Cardiac muscle cell (in vitro differentiated cells and primary cell): ENCODE results near the gene AHCYL1. TPM values are rescaled to one million over a fixed set of nuclear protein-coding genes. Genes with fewer than 3 reads are reported as not detected.

ENCODE experiments used
- DNase-seq, 2 donors: peaks; one replicate each; pipeline versions ENCODE4 v3.0.0 to v3.0.0-alpha.2; 2010 to 2017; ENCODE audit warnings: low read depth in 1 of 2, low spot score in 1 of 2
- H3K27ac ChIP-seq: fragments of 200-600 bp; sonication (generic); 2 replicates; pipeline ENCODE4 v1.5.1; 2016
- H3K27me3 ChIP-seq: fragments of 200-600 bp; sonication (generic); 2 replicates; pipeline ENCODE4 v1.6.0; 2016; ENCODE audit warnings: control low read depth
- H3K36me3 ChIP-seq: fragments of 200-600 bp; sonication (generic); 2 replicates; pipeline ENCODE4 v1.5.1; 2016; ENCODE audit warnings: control low read depth
- H3K4me1 ChIP-seq: fragments of 200-600 bp; sonication (generic); 2 replicates; pipeline ENCODE4 v1.8.1; 2017; ENCODE audit warnings: low read depth, mild to moderate bottlenecking, mixed run types
- H3K4me3 ChIP-seq: fragments of 200-600 bp; sonication (generic); 2 replicates; pipeline ENCODE4 v1.5.1; 2016; ENCODE audit warnings: mild to moderate bottlenecking
- H3K9me3 ChIP-seq: fragments of 200-600 bp; sonication (generic); 2 replicates; pipeline ENCODE4 v1.5.1; 2017; ENCODE audit warnings: low read depth, mild to moderate bottlenecking, control low read depth
- CTCF ChIP-seq: IDR thresholded peaks from 2 replicates; pipeline ENCODE4 v1.5.1; 2012; ENCODE audit warnings: low read depth, mild to moderate bottlenecking, low read length
- polyA plus RNA-seq: library from polyadenylated mRNA; unstranded; fragments of >200 nt; fragmentation: Nextera tagmentation; extraction: Ambion mirVana; gene quantifications from 2 replicates; pipeline ENCODE4 v1.2.1, GENCODE V29; 2016
- total RNA-seq: library from RNA; depleted of rRNA; stranded (reverse); fragments of >200 nt; gene quantifications from 2 replicates; pipeline ENCODE4 v1.2.3, GENCODE V29; 2016

Gene AHCYL1
- total and polyA plus RNA-seq, 2 experiments from 2014 or later = 49.0 to 82.7 TPM

DNA sequence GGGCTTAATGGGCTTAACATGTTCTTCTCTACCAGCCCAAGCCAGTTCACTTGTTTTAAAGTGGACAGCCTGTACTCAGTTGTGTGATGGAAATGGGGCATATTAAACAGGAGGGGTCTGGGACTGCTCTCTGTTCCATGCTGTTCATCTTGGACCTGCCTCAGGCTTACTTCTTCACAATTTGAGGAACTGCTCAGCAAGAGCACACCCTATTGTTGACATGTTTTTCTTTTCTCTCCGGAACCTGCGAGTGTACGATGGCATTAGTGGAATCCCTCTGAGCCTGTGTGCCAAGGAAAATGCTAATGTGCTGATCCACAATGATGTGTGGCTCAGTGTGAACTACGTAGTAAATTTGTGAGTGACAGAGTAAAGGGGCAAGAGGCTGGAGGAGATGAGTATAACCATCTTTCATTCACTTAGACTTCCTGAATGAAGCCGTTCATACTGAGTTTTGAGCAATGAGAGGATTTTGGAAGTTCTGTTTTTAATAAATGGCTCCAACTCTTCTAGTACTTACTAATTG lies 6.9 kb downstream of the AHCYL1 start:
- H3K27me3 ChIP-seq = no peaks in the 10 kb centered on the region
- DNase-seq = no peak
- no peak overlapping the region for H3K4me3 ChIP-seq
- H3K4me1 ChIP-seq = peaks cover 21% of the 10 kb centered on the region
- peaks cover 13% of the 10 kb centered on the region for H3K36me3 ChIP-seq
- no peak for TF ChIP-seq CTCF
- H3K27ac ChIP-seq = no peak overlapping the region
- H3K9me3 ChIP-seq = no peaks in the 10 kb centered on the region

DNA sequence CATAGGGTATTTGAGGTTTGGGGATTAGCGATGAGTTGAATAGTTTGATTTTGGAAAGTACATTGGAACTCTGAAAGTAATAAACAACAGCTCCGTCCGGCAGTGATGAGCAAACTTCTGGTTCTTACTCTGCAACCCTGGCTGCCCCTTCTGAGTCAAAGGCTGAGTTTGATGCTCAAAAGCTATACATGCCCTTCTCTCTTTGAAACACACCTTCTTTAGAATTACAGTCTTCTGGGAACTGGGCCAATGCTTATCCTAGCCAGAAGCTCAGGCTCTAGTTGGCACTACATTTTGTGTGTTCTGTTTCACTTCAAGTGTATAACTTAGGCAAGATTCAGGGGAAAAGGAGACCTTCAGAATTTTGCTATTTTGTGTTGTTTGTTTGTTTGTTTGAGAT lies 9.3 kb downstream of the AHCYL1 start:
- no peaks in the 10 kb centered on the region for H3K27me3 ChIP-seq
- peaks cover 5% of the 10 kb centered on the region for H3K36me3 ChIP-seq
- DNase-seq = peak in 1 of 2 donors; percentile 56
- H3K9me3 ChIP-seq = no peaks in the 10 kb centered on the region
- peaks cover 17% of the 10 kb centered on the region for H3K4me1 ChIP-seq
- no peak for TF ChIP-seq CTCF
- no peak overlapping the region for H3K4me3 ChIP-seq
- no peak overlapping the region for H3K27ac ChIP-seq

DNA sequence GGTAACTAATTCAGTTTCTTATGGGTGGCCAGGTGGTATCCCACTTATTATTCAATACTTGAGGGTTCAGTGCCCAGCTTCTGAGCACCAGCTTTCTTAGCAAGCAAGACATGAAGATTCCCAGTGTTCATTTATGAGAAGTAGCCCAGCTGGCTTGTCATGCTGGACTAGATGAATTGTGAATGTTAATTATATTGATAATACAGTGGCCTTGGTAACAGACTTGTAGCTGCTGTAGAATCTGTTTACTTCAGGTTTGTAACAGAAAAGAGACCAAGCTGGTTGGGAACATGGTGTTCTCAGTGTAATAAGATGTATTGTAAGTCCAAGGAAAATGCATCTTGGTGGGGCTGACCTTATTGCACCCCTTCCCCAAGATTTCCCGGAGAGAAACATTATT lies 10.1 kb downstream of the AHCYL1 start:
- H3K4me1 ChIP-seq = peaks cover 17% of the 10 kb centered on the region
- no peak overlapping the region for H3K27ac ChIP-seq
- no peaks in the 10 kb centered on the region for H3K9me3 ChIP-seq
- H3K36me3 ChIP-seq = peaks cover 5% of the 10 kb centered on the region
- no peak for DNase-seq
- no peaks in the 10 kb centered on the region for H3K27me3 ChIP-seq
- no peak for TF ChIP-seq CTCF
- no peak overlapping the region for H3K4me3 ChIP-seq

DNA sequence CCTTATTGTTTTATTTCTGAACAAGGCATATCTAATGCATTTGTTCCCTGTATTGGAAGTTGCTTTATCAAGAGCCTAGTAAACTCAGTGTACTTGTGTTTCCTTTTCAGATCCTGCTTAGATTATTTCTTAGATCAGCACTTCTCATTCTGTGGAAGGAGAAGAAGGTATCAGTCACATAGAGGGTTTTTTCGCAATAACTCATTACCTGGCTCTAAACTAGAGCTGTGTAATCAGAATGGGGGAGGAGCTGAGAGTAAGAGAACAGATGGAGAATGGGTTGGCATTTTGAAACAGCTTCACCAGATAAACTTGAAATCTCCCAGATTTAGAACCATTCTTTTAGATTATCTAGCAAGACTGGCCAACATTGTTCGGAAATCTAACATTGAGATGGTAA lies 11.0 kb downstream of the AHCYL1 start:
- peaks cover 5% of the 10 kb centered on the region for H3K36me3 ChIP-seq
- H3K4me1 ChIP-seq = peaks cover 12% of the 10 kb centered on the region
- H3K9me3 ChIP-seq = no peaks in the 10 kb centered on the region
- TF ChIP-seq CTCF = no peak
- H3K27me3 ChIP-seq = no peaks in the 10 kb centered on the region
- no peak for DNase-seq
- H3K4me3 ChIP-seq = no peak overlapping the region
- no peak overlapping the region for H3K27ac ChIP-seq

DNA sequence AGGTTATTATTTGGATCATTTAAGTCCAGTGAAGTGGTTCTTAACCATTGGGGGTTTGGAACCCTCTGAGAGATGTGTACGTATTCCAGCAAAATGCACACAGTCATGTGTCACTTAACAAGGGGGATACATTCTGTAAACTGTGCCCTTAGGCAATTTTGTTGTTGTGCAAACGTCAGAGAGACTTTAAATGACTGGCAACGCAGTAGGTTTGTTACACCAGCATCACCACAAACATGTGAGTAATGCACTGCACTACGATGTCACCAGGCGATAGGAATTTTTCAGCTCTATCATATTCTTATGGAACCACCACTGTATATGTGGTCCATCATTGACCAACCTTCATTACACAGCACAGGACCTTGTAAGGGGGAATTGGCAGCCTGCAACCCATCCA lies 11.9 kb downstream of the AHCYL1 start:
- peaks cover 5% of the 10 kb centered on the region for H3K36me3 ChIP-seq
- DNase-seq = peak in 1 of 2 donors; percentile 70
- H3K27ac ChIP-seq = no peak overlapping the region
- peaks cover 12% of the 10 kb centered on the region for H3K4me1 ChIP-seq
- H3K27me3 ChIP-seq = no peaks in the 10 kb centered on the region
- no peak for TF ChIP-seq CTCF
- no peaks in the 10 kb centered on the region for H3K9me3 ChIP-seq
- H3K4me3 ChIP-seq = no peak overlapping the region
